ENCODE measurements around the gene LILRA6. TPM values are rescaled to one million over a fixed set of nuclear protein-coding genes. Genes with fewer than 3 reads are reported as not detected.

Gene LILRA6
- total RNA-seq, 6 donors from 2014 or later = 4.0 to 38.3 (median 15.2) TPM

- TF ChIP-seq POLR2A (IDR thresholded peaks at IDR 0.05) (no peak), CTCF (IDR thresholded peaks at IDR 0.05) (peak in 1 of 6 experiments; percentile 12)
- DNase-seq (no peak), ATAC-seq (ENCODE audit: low FRiP score in 2 of 2) (no peak)
- H3K4me1 ChIP-seq = peaks cover 39 to 54% (median 53%) of the 10 kb centered on the region in 4 donors
- peaks cover 1 to 30% (median 16%) of the 10 kb centered on the region in 4 donors for H3K36me3 ChIP-seq
- WGBS, 2 donors = 71 to 81% methylated on average over 12 of the region's 12 CpGs
- H3K27ac ChIP-seq = peak overlapping the region; percentile 91 to 96 (median 95)
- H3K9me3 ChIP-seq = no peaks in the 10 kb centered on the region
- H3K27me3 ChIP-seq = no peaks in the 10 kb centered on the region
- peak overlapping the region in 2 of 4 donors; percentile 2 to 29 for H3K4me3 ChIP-seq
Measured at GRCh38 chr19:54211235-54211634, 31.4 kb downstream of the LILRA6 start.

GRCh38 chr19:54209811-54210494 lies 32.6 kb downstream of the LILRA6 start:
- TF ChIP-seq POLR2AphosphoS5 (IDR thresholded peaks at IDR 0.05) (peak; percentile 84 to 88), POLR2A (IDR thresholded peaks at IDR 0.05) (peak in 2 of 4 donors; percentile 45 to 79), EP300 (IDR thresholded peaks at IDR 0.05) (peak in 2 of 4 donors; percentile 76 to 96), CTCF (IDR thresholded peaks at IDR 0.05) (no peak)
- peak overlapping the region in 3 of 4 donors; percentile 12 to 29 (median 17) for H3K4me3 ChIP-seq
- H3K36me3 ChIP-seq = peaks cover 3 to 39% (median 29%) of the 10 kb centered on the region in 4 donors
- DNase-seq (peak in 1 of 2 donors; percentile 95), ATAC-seq (ENCODE audit: low FRiP score in 2 of 2) (peak; percentile 74 to 88)
- H3K27ac ChIP-seq = peak overlapping the region; percentile 91 to 96 (median 95)
- WGBS, 2 donors = 10 to 23% methylated on average over 10 of the region's 10 CpGs
- H3K9me3 ChIP-seq = no peaks in the 10 kb centered on the region
- no peaks in the 10 kb centered on the region for H3K27me3 ChIP-seq
- H3K4me1 ChIP-seq = peaks cover 48 to 67% (median 65%) of the 10 kb centered on the region in 4 donors

- no peaks in the 10 kb centered on the region for H3K9me3 ChIP-seq
- H3K4me1 ChIP-seq = peaks cover 55 to 73% (median 72%) of the 10 kb centered on the region in 4 donors
Measured at GRCh38 chr19:54209058-54209810, 33.4 kb downstream of the LILRA6 start.

GRCh38 chr19:54208784-54209057 lies 33.9 kb downstream of the LILRA6 start:
- TF ChIP-seq CTCF (IDR thresholded peaks at IDR 0.05) = no peak
- no peak for TF ChIP-seq EP300 (IDR thresholded peaks at IDR 0.05)
- no peak for TF ChIP-seq POLR2A (IDR thresholded peaks at IDR 0.05)
- TF ChIP-seq POLR2AphosphoS5 (IDR thresholded peaks at IDR 0.05) = no peak
- no peaks in the 10 kb centered on the region for H3K27me3 ChIP-seq
- no peak for DNase-seq
- peak overlapping the region in 1 of 4 donors; percentile 10 for H3K4me3 ChIP-seq
- 80% methylated on average over 8 of the region's 8 CpGs for WGBS, 2 donors
- no peaks in the 10 kb centered on the region for H3K9me3 ChIP-seq
- peak overlapping the region; percentile 91 to 96 (median 95) for H3K27ac ChIP-seq
- peaks cover 61 to 78% (median 76%) of the 10 kb centered on the region in 4 donors for H3K4me1 ChIP-seq
- peaks cover 3 to 51% (median 40%) of the 10 kb centered on the region in 4 donors for H3K36me3 ChIP-seq
- ATAC-seq (ENCODE audit: low FRiP score in 2 of 2) = no peak

More at GRCh38 chr19:54209058-54209810, 33.4 kb downstream of the LILRA6 start:
- Histone ChIP-seq H3K4me3 (no peak overlapping the region), H3K27me3 (no peaks in the 10 kb centered on the region), H3K36me3 (peaks cover 3 to 46% (median 35%) of the 10 kb centered on the region in 4 donors), H3K27ac (peak overlapping the region; percentile 91 to 96 (median 95))
- 58 to 59% methylated on average over 12 to 20 of the region's 24 CpGs for WGBS, 2 donors
- DNase-seq = peak in 1 of 2 donors; percentile 86
- no peak for TF ChIP-seq EP300 (IDR thresholded peaks at IDR 0.05)
- no peak for TF ChIP-seq CTCF (IDR thresholded peaks at IDR 0.05)
- no peak for TF ChIP-seq POLR2A (IDR thresholded peaks at IDR 0.05)
- no peak for TF ChIP-seq POLR2AphosphoS5 (IDR thresholded peaks at IDR 0.05)
- ATAC-seq (ENCODE audit: low FRiP score in 2 of 2) = peak; percentile 1 to 5
